SU-DHL-6 (cell line): ENCODE measurements around the gene DNAJC10.

Experiments
- H2AFZ ChIP-seq: fragments of 200-600 bp; sonication (generic); 2 replicates; pipeline ENCODE4 v1.6.1; 2014; ENCODE audit warnings: low read depth, mild to moderate bottlenecking, moderate library complexity, mixed read lengths, antibody characterized with exemption, low read length; ENCODE audit not compliant: severe bottlenecking
- H3F3A ChIP-seq: fragments of 200-600 bp; shearing (Covaris generic); 2 replicates; pipeline ENCODE4 v1.6.0; 2016; ENCODE audit warnings: antibody characterized with exemption, mild to moderate bottlenecking; ENCODE audit not compliant: insufficient read depth
- H3K27ac ChIP-seq: fragments of 200-600 bp; sonication (generic); 2 replicates; pipeline ENCODE4 v1.5.1; 2016; ENCODE audit warnings: low read depth, mild to moderate bottlenecking, low read length, moderate library complexity, mixed read lengths
- H3K27me3 ChIP-seq: fragments of 200-600 bp; sonication (generic), shearing (Covaris generic); 2 replicates; pipeline ENCODE4 v1.6.0; 2014; ENCODE audit warnings: mild to moderate bottlenecking, low read length
- H3K36me3 ChIP-seq: fragments of 200-600 bp; sonication (generic); 2 replicates; pipeline ENCODE4 v1.6.1; 2014; ENCODE audit warnings: mild to moderate bottlenecking, low read length, mixed read lengths
- H3K4me2 ChIP-seq: fragments of 300-600, 200-600 bp; shearing (Covaris generic), sonication (generic); 2 replicates; pipeline ENCODE4 v1.6.0; 2014; ENCODE audit warnings: low read length, low read depth, mild to moderate bottlenecking; ENCODE audit not compliant: poor library complexity, severe bottlenecking
- H3K4me3 ChIP-seq: fragments of 200-600 bp; sonication (generic); 2 replicates; pipeline ENCODE4 v1.5.1; 2014; ENCODE audit warnings: antibody characterized with exemption, low read length, mild to moderate bottlenecking, mixed read lengths; ENCODE audit not compliant: insufficient read depth, poor library complexity, severe bottlenecking
- H3K79me2 ChIP-seq: fragments of 200-600 bp; sonication (generic); 2 replicates; pipeline ENCODE4 v1.6.1; 2014; ENCODE audit warnings: mild to moderate bottlenecking, low read length, moderate library complexity; ENCODE audit not compliant: insufficient read depth
- H3K9ac ChIP-seq: fragments of 200-600 bp; sonication (generic); 2 replicates; pipeline ENCODE4 v1.7.0; 2014; ENCODE audit warnings: mild to moderate bottlenecking, low read length
- H3K9me2 ChIP-seq: fragments of 200-600 bp; sonication (generic); replicated peaks from 2 replicates; pipeline ENCODE4 v1.6.1; 2014; ENCODE audit warnings: low read length; ENCODE audit not compliant: insufficient read depth
- H3K9me3 ChIP-seq: fragments of 200-600 bp; sonication (generic); 2 replicates; pipeline ENCODE4 v1.6.1; 2014; ENCODE audit warnings: low read length, mixed read lengths; ENCODE audit not compliant: insufficient read depth
- H4K20me1 ChIP-seq: fragments of 200-600 bp; sonication (generic); 2 replicates; pipeline ENCODE4 v1.6.1; 2014; ENCODE audit warnings: low read depth, mild to moderate bottlenecking, antibody characterized with exemption, low read length, moderate library complexity, mixed read lengths
- CTCF ChIP-seq: fragments of 200-600 bp; sonication (generic); IDR thresholded peaks from one replicate; pipeline ENCODE4 v1.5.1; 2017; ENCODE audit warnings: antibody characterized with exemption, mild to moderate bottlenecking, low read length, moderate library complexity; ENCODE audit not compliant: insufficient read depth, poor library complexity, severe bottlenecking
- EZH2phosphoT487 ChIP-seq: fragments of 200-600 bp; sonication (generic), shearing (Covaris generic); conservative IDR thresholded peaks from 2 replicates; pipeline ENCODE4 v1.6.1; 2018; ENCODE audit warnings: mild to moderate bottlenecking, antibody characterized with exemption, low read length, moderate library complexity, mixed read lengths

DNAJC10 gene

GRCh38 chr2:182816866-182817265 is 100.8 kb downstream of the DNAJC10 start:
- no peaks in the 10 kb centered on the region for H3K36me3 ChIP-seq
- no peaks in the 10 kb centered on the region for H4K20me1 ChIP-seq
- H3K27ac ChIP-seq: no peak overlapping the region
- H3K9me2 ChIP-seq: no peaks in the 10 kb centered on the region
- H3K4me2 ChIP-seq: no peak overlapping the region
- H3K79me2 ChIP-seq: no peaks in the 10 kb centered on the region
- no peak overlapping the region for H3K9ac ChIP-seq
- H3K4me3 ChIP-seq: no peak overlapping the region
- no peak for TF ChIP-seq EZH2phosphoT487
- no peak for TF ChIP-seq CTCF
- no peaks in the 10 kb centered on the region for H3F3A ChIP-seq
- no peaks in the 10 kb centered on the region for H3K27me3 ChIP-seq
- no peaks in the 10 kb centered on the region for H3K9me3 ChIP-seq
- H2AFZ ChIP-seq: no peak overlapping the region

- no peaks in the 10 kb centered on the region for H4K20me1 ChIP-seq
- H3K4me2 ChIP-seq: no peak overlapping the region
- TF ChIP-seq CTCF (no peak), EZH2phosphoT487 (no peak)
- no peaks in the 10 kb centered on the region for H3K9me2 ChIP-seq
- H3K9me3 ChIP-seq: no peaks in the 10 kb centered on the region
- no peaks in the 10 kb centered on the region for H3K36me3 ChIP-seq
- no peak overlapping the region for H3K27ac ChIP-seq
- H3F3A ChIP-seq: no peaks in the 10 kb centered on the region
- H2AFZ ChIP-seq: no peak overlapping the region
- H3K9ac ChIP-seq: no peak overlapping the region
- no peaks in the 10 kb centered on the region for H3K27me3 ChIP-seq
- H3K4me3 ChIP-seq: no peak overlapping the region
- H3K79me2 ChIP-seq: no peaks in the 10 kb centered on the region
Measured at GRCh38 chr2:182817558-182817957, 101.5 kb downstream of the DNAJC10 start.

GRCh38 chr2:182818501-182818900 is 102.4 kb downstream of the DNAJC10 start:
- TF ChIP-seq EZH2phosphoT487 (no peak), CTCF (no peak)
- Histone ChIP-seq H3K9me2 (no peaks in the 10 kb centered on the region), H3F3A (no peaks in the 10 kb centered on the region), H3K36me3 (no peaks in the 10 kb centered on the region), H3K9me3 (no peaks in the 10 kb centered on the region), H4K20me1 (no peaks in the 10 kb centered on the region), H3K4me2 (no peak overlapping the region), H3K27me3 (no peaks in the 10 kb centered on the region), H3K9ac (no peak overlapping the region), H3K27ac (no peak overlapping the region), H2AFZ (no peak overlapping the region), H3K4me3 (no peak overlapping the region), H3K79me2 (no peaks in the 10 kb centered on the region)

- H3K27ac ChIP-seq: no peak overlapping the region
- no peaks in the 10 kb centered on the region for H4K20me1 ChIP-seq
- no peak overlapping the region for H3K4me2 ChIP-seq
- H3K9me2 ChIP-seq: no peaks in the 10 kb centered on the region
- H3F3A ChIP-seq: no peaks in the 10 kb centered on the region
- no peak overlapping the region for H3K4me3 ChIP-seq
- H3K27me3 ChIP-seq: no peaks in the 10 kb centered on the region
- H3K36me3 ChIP-seq: no peaks in the 10 kb centered on the region
- H2AFZ ChIP-seq: no peak overlapping the region
- no peak overlapping the region for H3K9ac ChIP-seq
- H3K79me2 ChIP-seq: no peaks in the 10 kb centered on the region
- TF ChIP-seq EZH2phosphoT487: no peak
- no peak for TF ChIP-seq CTCF
- H3K9me3 ChIP-seq: no peaks in the 10 kb centered on the region
Measured at GRCh38 chr2:182818925-182819324, 102.9 kb downstream of the DNAJC10 start.
